WTC11 (cell line): Measurements from ENCODE around the gene PGRMC2. TPM values are rescaled to one million over a fixed set of nuclear protein-coding genes. Genes with fewer than 3 reads are reported as not detected.
A peak's percentile ranks its signal among the peaks of the same experiment; 100 is the strongest.

Experiments used
- ATAC-seq: fragments of 200-7000 bp; cut with Tn5 transposase; 2 replicates; pipeline ENCODE4 v1.10.0; 2021; ENCODE audit warnings: mild to moderate bottlenecking, moderate library complexity
- Bru-seq: library from RNA; stranded (reverse); fragments of 400-500 nt; gene quantifications from one replicate; lab custom pipeline; 2021; lab: Mats Ljungman, UMichigan
- CTCF ChIA-PET: fragments of 300-600 bp; sonication (Branson Sonifier 250); formaldehyde crosslinking; loops from one replicate; lab custom pipeline; 2021; ENCODE audit warnings: antibody characterized with exemption; lab: Charles Lee
- POLR2A ChIA-PET: fragments of 350-600 bp; sonication (Branson Sonifier 250); formaldehyde crosslinking; loops from one replicate; lab custom pipeline; 2021; ENCODE audit warnings: antibody characterized with exemption; lab: Charles Lee
- DNase-seq: peaks from one replicate; pipeline ENCODE4 v3.0.0; 2021; ENCODE audit warnings: low spot score
- H3K27ac Mint-ChIP-seq: 2 replicates; pipeline ENCODE4 v1.8.0; 2021; ENCODE audit warnings: mixed read lengths
- H3K27me3 Mint-ChIP-seq: 2 replicates; pipeline ENCODE4 v1.8.0; 2021; ENCODE audit warnings: low read depth, mild to moderate bottlenecking, moderate library complexity, mixed read lengths
- H3K36me3 Mint-ChIP-seq: 2 replicates; pipeline ENCODE4 v1.8.0; 2021; ENCODE audit warnings: mixed read lengths
- H3K4me1 Mint-ChIP-seq: 2 replicates; pipeline ENCODE4 v1.8.0; 2022; ENCODE audit warnings: mixed read lengths
- H3K4me3 Mint-ChIP-seq: 2 replicates; pipeline ENCODE4 v1.8.0; 2021; ENCODE audit warnings: mild to moderate bottlenecking, moderate library complexity, mixed read lengths
- H3K9me3 Mint-ChIP-seq: 2 replicates; pipeline ENCODE4 v1.8.0; 2021; ENCODE audit warnings: mixed read lengths
- CREB1 ChIP-seq: sonication (generic); formaldehyde crosslinking; IDR thresholded peaks from 2 replicates; pipeline ENCODE4 v1.8.0; 2023; ENCODE audit warnings: mild to moderate bottlenecking, missing genetic modification reagents
- FOXJ3 ChIP-seq: sonication (generic); formaldehyde crosslinking; IDR thresholded peaks from 2 replicates; pipeline ENCODE4 v1.9.0; 2021; ENCODE audit warnings: missing genetic modification reagents, mild to moderate bottlenecking, borderline replicate concordance
- FOXP1 ChIP-seq: sonication (generic); formaldehyde crosslinking; IDR thresholded peaks from 2 replicates; pipeline ENCODE4 v1.8.0; 2022; ENCODE audit warnings: missing genetic modification reagents, mild to moderate bottlenecking, moderate library complexity, borderline replicate concordance
- JUN ChIP-seq: sonication (generic); formaldehyde crosslinking; IDR thresholded peaks from 2 replicates; pipeline ENCODE4 v1.8.0; 2023; ENCODE audit warnings: mild to moderate bottlenecking, missing genetic modification reagents
- MYBL2 ChIP-seq: sonication (generic); formaldehyde crosslinking; IDR thresholded peaks from 2 replicates; pipeline ENCODE4 v1.8.1; 2023; ENCODE audit warnings: mild to moderate bottlenecking, moderate library complexity, missing genetic modification reagents
- NFYB ChIP-seq: sonication (generic); formaldehyde crosslinking; conservative IDR thresholded peaks from 2 replicates; pipeline ENCODE4 v1.8.0; 2022; ENCODE audit warnings: low read depth, missing genetic modification reagents
- SP1 ChIP-seq: sonication (generic); formaldehyde crosslinking; conservative IDR thresholded peaks from 2 replicates; pipeline ENCODE4 v1.8.1; 2022; ENCODE audit warnings: missing genetic modification reagents
- TCF7 ChIP-seq: sonication (generic); formaldehyde crosslinking; IDR thresholded peaks from 2 replicates; pipeline ENCODE4 v1.8.0; 2022; ENCODE audit warnings: mild to moderate bottlenecking, low read depth, missing genetic modification reagents, moderate library complexity
- TP53 ChIP-seq: sonication (generic); formaldehyde crosslinking; IDR thresholded peaks from 2 replicates; pipeline ENCODE4 v1.8.1; 2023; ENCODE audit warnings: mild to moderate bottlenecking, missing genetic modification reagents
- long read RNA-seq, 3 experiments: library from RNA in 1 of 3; library from capped mRNA in 1 of 3; library from polyadenylated mRNA in 1 of 3; unstranded in 2 of 3; stranded (forward) in 1 of 3; transcript quantifications; one replicate each; pipeline ENCODE4 v2.0.0, GENCODE V29; 2021
- total RNA-seq: library from RNA; stranded (reverse); gene quantifications from 3 replicates; pipeline ENCODE4 v1.2.3, GENCODE V29; 2021
- TF ChIP-seq, protein P1 (sequence below): fragments of 250-450 bp; sonication (Bioruptor Pico); IDR thresholded peaks from 2 replicates; pipeline ENCODE4 v1.9.0; 2021; ENCODE audit warnings: mild to moderate bottlenecking
- TF ChIP-seq, protein P2 (sequence below): fragments of 250-450 bp; sonication (Bioruptor Pico); IDR thresholded peaks from 2 replicates; pipeline ENCODE4 v1.9.0; 2021; ENCODE audit warnings: moderate library complexity, mild to moderate bottlenecking, inconsistent platforms, borderline replicate concordance
- TF ChIP-seq, protein P3 (sequence below): fragments of 250-450 bp; sonication (Bioruptor Pico); IDR thresholded peaks from 2 replicates; pipeline ENCODE4 v1.9.0; 2021; ENCODE audit warnings: mild to moderate bottlenecking, borderline replicate concordance
- TF ChIP-seq, protein P4 (sequence below): sonication (generic); formaldehyde crosslinking; IDR thresholded peaks from 2 replicates; pipeline ENCODE4 v1.8.0; 2023; ENCODE audit warnings: missing genetic modification reagents
- TF ChIP-seq, protein P5 (sequence below): sonication (generic); formaldehyde crosslinking; IDR thresholded peaks from 2 replicates; pipeline ENCODE4 v1.8.0; 2023; ENCODE audit warnings: mild to moderate bottlenecking, missing genetic modification reagents

PGRMC2 gene, protein sequence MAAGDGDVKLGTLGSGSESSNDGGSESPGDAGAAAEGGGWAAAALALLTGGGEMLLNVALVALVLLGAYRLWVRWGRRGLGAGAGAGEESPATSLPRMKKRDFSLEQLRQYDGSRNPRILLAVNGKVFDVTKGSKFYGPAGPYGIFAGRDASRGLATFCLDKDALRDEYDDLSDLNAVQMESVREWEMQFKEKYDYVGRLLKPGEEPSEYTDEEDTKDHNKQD
- total RNA-seq (68.2 to 70.9 TPM (median 70.0 TPM) in 3 replicates), Bru-seq, nascent RNA (percentile 96 among the genes with signal in this experiment)
- long read RNA-seq, experiment 1, transcript PGRMC2-208 (3 exons, 3,783 nt) = major isoform, 293 of 312 reads
- long read RNA-seq, experiment 1, partial matches to known transcripts = 0 of 312 reads
- long read RNA-seq, experiment 1, other reads (novel, unspliced or antisense) = 15 of 312 reads
- long read RNA-seq, experiment 2, transcript PGRMC2-208 (3 exons, 3,783 nt) = major isoform, 105 of 134 reads
- long read RNA-seq, experiment 2, transcript PGRMC2-202 (2 exons, 2,858 nt) = minor isoform, 5 of 134 reads
- long read RNA-seq, experiment 2, partial matches to known transcripts = 0 of 134 reads
- long read RNA-seq, experiment 2, other reads (novel, unspliced or antisense) = 24 of 134 reads
- long read RNA-seq, experiment 3, transcript PGRMC2-208 (3 exons, 3,783 nt) = major isoform, 20 of 40 reads
- long read RNA-seq, experiment 3, partial matches to known transcripts = 0 of 40 reads
- long read RNA-seq, experiment 3, other reads (novel, unspliced or antisense) = 19 of 40 reads

DNA sequence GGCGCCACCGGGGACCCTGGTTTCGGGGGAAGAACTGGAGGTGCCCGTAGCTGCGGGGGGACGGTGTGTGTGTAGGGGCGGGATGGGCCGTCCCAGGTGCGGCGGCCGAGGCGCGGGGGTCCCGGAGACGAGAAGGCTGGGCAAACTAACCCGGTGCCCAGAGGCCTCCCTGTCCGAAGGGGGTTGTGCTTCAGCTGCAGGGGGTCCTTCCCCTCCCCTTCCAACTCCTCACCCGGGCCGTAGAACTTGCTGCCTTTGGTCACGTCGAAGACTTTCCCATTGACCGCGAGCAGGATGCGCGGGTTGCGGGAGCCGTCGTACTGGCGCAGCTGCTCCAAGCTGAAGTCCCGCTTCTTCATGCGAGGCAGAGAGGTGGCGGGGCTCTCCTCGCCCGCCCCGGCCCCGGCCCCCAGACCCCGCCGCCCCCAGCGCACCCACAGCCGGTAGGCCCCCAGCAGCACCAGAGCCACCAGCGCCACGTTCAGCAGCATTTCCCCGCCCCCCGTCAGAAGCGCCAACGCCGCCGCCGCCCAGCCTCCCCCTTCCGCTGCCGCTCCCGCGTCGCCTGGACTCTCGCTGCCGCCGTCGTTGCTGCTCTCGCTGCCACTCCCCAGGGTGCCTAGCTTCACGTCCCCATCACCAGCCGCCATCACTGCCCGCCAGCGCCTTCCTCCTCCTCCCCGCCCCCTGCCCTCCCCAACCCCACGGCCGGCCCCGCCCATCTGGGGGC is at the start of gene PGRMC2:
TSS of gene PGRMC2 (minus strand) at position 673 of the 730 bp plus-strand sequence. CDS start at position 650, 23 bp downstream.
- Mint-ChIP-seq H3K36me3 (peaks cover 15% of the 10 kb centered on the region), H3K4me1 (peaks cover 48% of the 10 kb centered on the region), H3K27ac (peak within 1 kb of the TSS; percentile 97), H3K27me3 (no peaks in the 10 kb centered on the region), H3K4me3 (peak within 1 kb of the TSS; percentile 98), H3K9me3 (no peaks in the 10 kb centered on the region)
- ATAC-seq = peak; percentile 2
- DNase-seq = peak; percentile 57
- CTCF ChIA-PET = interaction anchor here (0.8 to 2.0 kb wide), 3 partner anchors 9 to 167 kb away, joined by 3 to 8 read pairs (median 3); no protein-coding TSS in a partner anchor
- TF ChIP-seq FOXP1 = 0 out of 2 replicates have a peak, but pooled peaks have one; percentile 39
- TF ChIP-seq, protein P1, sequence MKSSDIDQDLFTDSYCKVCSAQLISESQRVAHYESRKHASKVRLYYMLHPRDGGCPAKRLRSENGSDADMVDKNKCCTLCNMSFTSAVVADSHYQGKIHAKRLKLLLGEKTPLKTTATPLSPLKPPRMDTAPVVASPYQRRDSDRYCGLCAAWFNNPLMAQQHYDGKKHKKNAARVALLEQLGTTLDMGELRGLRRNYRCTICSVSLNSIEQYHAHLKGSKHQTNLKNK (CRISPR knock-in tag) = no peak
- POLR2A ChIA-PET = interaction anchor here (0.9 to 1.5 kb wide), 4 partner anchors 11 to 528 kb away, joined by 3 to 8 read pairs (median 4); no protein-coding TSS in a partner anchor

DNA sequence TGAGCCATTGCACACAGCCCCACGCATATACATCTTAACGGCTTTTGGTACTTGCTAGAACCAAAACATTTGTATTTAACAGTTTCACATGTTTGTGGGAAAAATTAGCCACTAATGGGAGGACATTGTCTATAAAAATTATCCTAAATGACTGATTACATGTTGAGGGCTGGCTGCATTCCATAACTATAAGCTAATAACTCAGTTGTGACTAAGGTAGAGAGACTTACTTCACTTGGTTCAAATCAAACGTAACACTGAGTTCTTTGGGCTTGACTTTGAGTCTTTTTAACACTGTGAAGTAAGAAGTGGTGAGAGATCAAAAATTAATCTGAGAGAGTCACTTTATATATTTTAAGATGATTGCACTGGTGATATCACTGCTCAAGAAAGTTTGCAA is 47.9 kb upstream of the PGRMC2 start:
- ChIA-PET POLR2A (no interaction called here), CTCF (no interaction called here)
- DNase-seq = no peak
- H3K4me3 Mint-ChIP-seq = no peak overlapping the region
- TF ChIP-seq JUN (CRISPR knock-in tag) (no peak), CREB1 (CRISPR knock-in tag) (no peak), NFYB (CRISPR knock-in tag) (no peak), FOXJ3 (no peak), SP1 (no peak), TP53 (no peak), MYBL2 (no peak), TCF7 (CRISPR knock-in tag) (no peak)
- TF ChIP-seq, protein P2, sequence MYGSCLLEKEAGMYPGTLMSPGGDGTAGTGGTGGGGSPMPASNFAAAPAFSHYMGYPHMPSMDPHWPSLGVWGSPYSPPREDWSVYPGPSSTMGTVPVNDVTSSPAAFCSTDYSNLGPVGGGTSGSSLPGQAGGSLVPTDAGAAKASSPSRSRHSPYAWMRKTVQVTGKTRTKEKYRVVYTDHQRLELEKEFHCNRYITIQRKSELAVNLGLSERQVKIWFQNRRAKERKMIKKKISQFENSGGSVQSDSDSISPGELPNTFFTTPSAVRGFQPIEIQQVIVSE (CRISPR knock-in tag) = no peak
- TF ChIP-seq, protein P3, sequence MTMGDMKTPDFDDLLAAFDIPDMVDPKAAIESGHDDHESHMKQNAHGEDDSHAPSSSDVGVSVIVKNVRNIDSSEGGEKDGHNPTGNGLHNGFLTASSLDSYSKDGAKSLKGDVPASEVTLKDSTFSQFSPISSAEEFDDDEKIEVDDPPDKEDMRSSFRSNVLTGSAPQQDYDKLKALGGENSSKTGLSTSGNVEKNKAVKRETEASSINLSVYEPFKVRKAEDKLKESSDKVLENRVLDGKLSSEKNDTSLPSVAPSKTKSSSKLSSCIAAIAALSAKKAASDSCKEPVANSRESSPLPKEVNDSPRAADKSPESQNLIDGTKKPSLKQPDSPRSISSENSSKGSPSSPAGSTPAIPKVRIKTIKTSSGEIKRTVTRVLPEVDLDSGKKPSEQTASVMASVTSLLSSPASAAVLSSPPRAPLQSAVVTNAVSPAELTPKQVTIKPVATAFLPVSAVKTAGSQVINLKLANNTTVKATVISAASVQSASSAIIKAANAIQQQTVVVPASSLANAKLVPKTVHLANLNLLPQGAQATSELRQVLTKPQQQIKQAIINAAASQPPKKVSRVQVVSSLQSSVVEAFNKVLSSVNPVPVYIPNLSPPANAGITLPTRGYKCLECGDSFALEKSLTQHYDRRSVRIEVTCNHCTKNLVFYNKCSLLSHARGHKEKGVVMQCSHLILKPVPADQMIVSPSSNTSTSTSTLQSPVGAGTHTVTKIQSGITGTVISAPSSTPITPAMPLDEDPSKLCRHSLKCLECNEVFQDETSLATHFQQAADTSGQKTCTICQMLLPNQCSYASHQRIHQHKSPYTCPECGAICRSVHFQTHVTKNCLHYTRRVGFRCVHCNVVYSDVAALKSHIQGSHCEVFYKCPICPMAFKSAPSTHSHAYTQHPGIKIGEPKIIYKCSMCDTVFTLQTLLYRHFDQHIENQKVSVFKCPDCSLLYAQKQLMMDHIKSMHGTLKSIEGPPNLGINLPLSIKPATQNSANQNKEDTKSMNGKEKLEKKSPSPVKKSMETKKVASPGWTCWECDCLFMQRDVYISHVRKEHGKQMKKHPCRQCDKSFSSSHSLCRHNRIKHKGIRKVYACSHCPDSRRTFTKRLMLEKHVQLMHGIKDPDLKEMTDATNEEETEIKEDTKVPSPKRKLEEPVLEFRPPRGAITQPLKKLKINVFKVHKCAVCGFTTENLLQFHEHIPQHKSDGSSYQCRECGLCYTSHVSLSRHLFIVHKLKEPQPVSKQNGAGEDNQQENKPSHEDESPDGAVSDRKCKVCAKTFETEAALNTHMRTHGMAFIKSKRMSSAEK (CRISPR knock-in tag) = no peak
- TF ChIP-seq, protein P4, sequence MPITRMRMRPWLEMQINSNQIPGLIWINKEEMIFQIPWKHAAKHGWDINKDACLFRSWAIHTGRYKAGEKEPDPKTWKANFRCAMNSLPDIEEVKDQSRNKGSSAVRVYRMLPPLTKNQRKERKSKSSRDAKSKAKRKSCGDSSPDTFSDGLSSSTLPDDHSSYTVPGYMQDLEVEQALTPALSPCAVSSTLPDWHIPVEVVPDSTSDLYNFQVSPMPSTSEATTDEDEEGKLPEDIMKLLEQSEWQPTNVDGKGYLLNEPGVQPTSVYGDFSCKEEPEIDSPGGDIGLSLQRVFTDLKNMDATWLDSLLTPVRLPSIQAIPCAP = no peak
- TF ChIP-seq, protein P5, sequence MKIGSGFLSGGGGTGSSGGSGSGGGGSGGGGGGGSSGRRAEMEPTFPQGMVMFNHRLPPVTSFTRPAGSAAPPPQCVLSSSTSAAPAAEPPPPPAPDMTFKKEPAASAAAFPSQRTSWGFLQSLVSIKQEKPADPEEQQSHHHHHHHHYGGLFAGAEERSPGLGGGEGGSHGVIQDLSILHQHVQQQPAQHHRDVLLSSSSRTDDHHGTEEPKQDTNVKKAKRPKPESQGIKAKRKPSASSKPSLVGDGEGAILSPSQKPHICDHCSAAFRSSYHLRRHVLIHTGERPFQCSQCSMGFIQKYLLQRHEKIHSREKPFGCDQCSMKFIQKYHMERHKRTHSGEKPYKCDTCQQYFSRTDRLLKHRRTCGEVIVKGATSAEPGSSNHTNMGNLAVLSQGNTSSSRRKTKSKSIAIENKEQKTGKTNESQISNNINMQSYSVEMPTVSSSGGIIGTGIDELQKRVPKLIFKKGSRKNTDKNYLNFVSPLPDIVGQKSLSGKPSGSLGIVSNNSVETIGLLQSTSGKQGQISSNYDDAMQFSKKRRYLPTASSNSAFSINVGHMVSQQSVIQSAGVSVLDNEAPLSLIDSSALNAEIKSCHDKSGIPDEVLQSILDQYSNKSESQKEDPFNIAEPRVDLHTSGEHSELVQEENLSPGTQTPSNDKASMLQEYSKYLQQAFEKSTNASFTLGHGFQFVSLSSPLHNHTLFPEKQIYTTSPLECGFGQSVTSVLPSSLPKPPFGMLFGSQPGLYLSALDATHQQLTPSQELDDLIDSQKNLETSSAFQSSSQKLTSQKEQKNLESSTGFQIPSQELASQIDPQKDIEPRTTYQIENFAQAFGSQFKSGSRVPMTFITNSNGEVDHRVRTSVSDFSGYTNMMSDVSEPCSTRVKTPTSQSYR = no peak
- H3K9me3 Mint-ChIP-seq = no peaks in the 10 kb centered on the region
- H3K27me3 Mint-ChIP-seq = no peaks in the 10 kb centered on the region
- H3K36me3 Mint-ChIP-seq = no peaks in the 10 kb centered on the region
- no peaks in the 10 kb centered on the region for H3K4me1 Mint-ChIP-seq
- ATAC-seq = no peak
- no peak overlapping the region for H3K27ac Mint-ChIP-seq
